ENCODE data around the gene SYT11.

- TF ChIP-seq POLR2A (IDR thresholded peaks at IDR 0.05) (no peak), CTCF (IDR thresholded peaks at IDR 0.05) (no peak)
Measured at GRCh38 chr1:155884031-155884960, 24.9 kb downstream of the SYT11 start.
